ENCODE measurements around the gene ZBTB40. TPM values are rescaled to one million over a fixed set of nuclear protein-coding genes. Genes with fewer than 3 reads are reported as not detected.

ZBTB40 gene
- total and polyA plus RNA-seq, 2 of the 13 experiments (the other 11 are each of a cell fraction or from before 2014, with no cell fraction given), result 8.8 to 16.5 TPM

DNA sequence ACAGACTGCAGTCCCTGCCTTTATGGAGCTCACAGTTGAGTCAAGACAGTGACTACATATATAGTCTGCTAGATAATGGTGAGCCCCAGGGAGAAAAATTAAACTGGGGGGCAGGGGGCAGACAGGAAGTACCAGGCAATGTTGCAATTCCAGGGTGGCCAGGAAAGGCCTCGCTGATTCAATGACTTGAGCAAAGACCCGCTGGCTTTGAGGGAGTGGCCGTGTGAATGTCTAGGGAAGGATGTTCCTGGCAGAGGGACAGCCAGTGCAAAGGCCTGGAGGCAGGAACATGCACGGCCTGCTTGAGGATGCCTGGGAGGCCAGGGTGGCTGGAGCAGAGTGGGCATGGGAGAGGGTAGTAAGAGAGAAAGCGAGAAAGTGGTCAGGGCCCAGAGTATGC lies 88.7 kb downstream of the ZBTB40 start (continued):
- TF ChIP-seq FOXP4 (CRISPR knock-in tag; IDR thresholded peaks at IDR 0.05) (no peak), ZNF225 (CRISPR knock-in tag; IDR thresholded peaks at IDR 0.05) (no peak), ZNF280D (CRISPR knock-in tag; IDR thresholded peaks at IDR 0.05) (no peak), NPAS2 (CRISPR knock-in tag; IDR thresholded peaks at IDR 0.05; ENCODE audit: borderline replicate concordance) (no peak), ONECUT2 (CRISPR knock-in tag; IDR thresholded peaks at IDR 0.05) (no peak), HOXA7 (CRISPR knock-in tag; IDR thresholded peaks at IDR 0.05) (no peak), ZNF792 (CRISPR knock-in tag; IDR thresholded peaks at IDR 0.05) (no peak), TEAD3 (CRISPR knock-in tag; optimal IDR thresholded peaks at IDR 0.05; ENCODE audit: borderline replicate concordance) (no peak), DBP (CRISPR knock-in tag; IDR thresholded peaks at IDR 0.05; ENCODE audit: not compliant biosample characterization) (no peak)

Measured in HepG2 (cell line).